ENCODE data around the gene ATG16L2. TPM values are rescaled to one million over a fixed set of nuclear protein-coding genes. Genes with fewer than 3 reads are reported as not detected.

ATG16L2 gene
- total and polyA plus RNA-seq, 2 donors (not counting 3 experiments of a cell fraction or from before 2014, with no cell fraction given): 26.5 to 30.5 TPM

DNA sequence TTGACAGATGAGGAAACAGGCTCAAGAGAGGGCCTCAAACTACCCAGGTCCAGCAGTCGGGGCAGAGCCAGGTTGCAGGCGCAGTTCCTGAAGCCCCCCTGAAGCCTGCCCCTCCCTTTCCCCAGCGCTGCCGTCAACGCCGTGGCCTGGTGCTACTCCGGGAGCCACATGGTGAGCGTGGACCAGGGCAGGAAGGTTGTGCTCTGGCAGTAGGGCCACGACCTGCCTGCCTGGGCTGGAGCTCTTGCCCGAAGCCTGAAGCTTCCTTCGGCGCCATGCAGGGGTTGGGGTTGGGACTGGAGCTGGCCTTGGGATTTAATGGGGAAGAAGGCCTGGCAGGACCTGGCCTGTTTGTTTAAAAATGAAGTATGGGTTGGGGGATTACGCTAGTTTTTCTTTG is 15.0 kb downstream of the ATG16L2 start:
- Histone ChIP-seq H3K9me3 (replicated peaks; ENCODE audit: control insufficient read depth, insufficient read depth, low read length) (no peaks in the 10 kb centered on the region), H3K27me3 (ENCODE audit: control insufficient read depth in 2 of 2, insufficient read depth in 2 of 2, low read length in 2 of 2) (no peaks in the 10 kb centered on the region), H3K9me1 (replicated peaks; ENCODE audit: control insufficient read depth, extremely low read depth, insufficient read depth, low read length) (no peaks in the 10 kb centered on the region), H3K4me3 (replicated peaks in 1 of 3; ENCODE audit: insufficient read depth in 1 of 3, low read depth in 1 of 3, low read length in 3 of 3) (no peak overlapping the region), H3K4me2 (ENCODE audit: insufficient read depth, low read length) (no peak overlapping the region), H3K4me1 (ENCODE audit: control insufficient read depth, extremely low read depth, insufficient read depth, low read length) (no peaks in the 10 kb centered on the region), H4K20me1 (replicated peaks; ENCODE audit: control insufficient read depth, extremely low read depth, insufficient read depth, low read length) (no peaks in the 10 kb centered on the region), H3K36me3 (ENCODE audit: control insufficient read depth in 2 of 2, extremely low read depth in 1 of 2, insufficient read depth in 2 of 2, low read length in 2 of 2) (no peaks in the 10 kb centered on the region), H3K27ac (ENCODE audit: insufficient read depth, low read depth, low read length) (no peak overlapping the region), H3K79me2 (ENCODE audit: control insufficient read depth, insufficient read depth, low read length) (no peaks in the 10 kb centered on the region), H2AFZ (ENCODE audit: low read depth, low read length) (no peak overlapping the region), H3K9ac (replicated peaks; ENCODE audit: extremely low read depth, insufficient read depth, low read length) (no peak overlapping the region)
- ChIA-PET POLR2A (no interaction called here), CTCF (interaction anchor here (1.1 to 7.9 kb wide), 4 partner anchors 105 to 413 kb away, joined by 4 to 196 read pairs (median 19); no protein-coding TSS in a partner anchor)
- intact Hi-C loops (cut with micrococcal nuclease) (loop anchor here (10.0 kb wide), 1 partner anchor 546 kb away; the partner anchor contains the start of gene RELT), dilution Hi-C loops (cut with MboI; ENCODE audit: extremely low pct_ligation_motif_present, low sequenced_read_pairs) (no loop called here)
- no peak for FAIRE-seq
- TF ChIP-seq, protein P1, sequence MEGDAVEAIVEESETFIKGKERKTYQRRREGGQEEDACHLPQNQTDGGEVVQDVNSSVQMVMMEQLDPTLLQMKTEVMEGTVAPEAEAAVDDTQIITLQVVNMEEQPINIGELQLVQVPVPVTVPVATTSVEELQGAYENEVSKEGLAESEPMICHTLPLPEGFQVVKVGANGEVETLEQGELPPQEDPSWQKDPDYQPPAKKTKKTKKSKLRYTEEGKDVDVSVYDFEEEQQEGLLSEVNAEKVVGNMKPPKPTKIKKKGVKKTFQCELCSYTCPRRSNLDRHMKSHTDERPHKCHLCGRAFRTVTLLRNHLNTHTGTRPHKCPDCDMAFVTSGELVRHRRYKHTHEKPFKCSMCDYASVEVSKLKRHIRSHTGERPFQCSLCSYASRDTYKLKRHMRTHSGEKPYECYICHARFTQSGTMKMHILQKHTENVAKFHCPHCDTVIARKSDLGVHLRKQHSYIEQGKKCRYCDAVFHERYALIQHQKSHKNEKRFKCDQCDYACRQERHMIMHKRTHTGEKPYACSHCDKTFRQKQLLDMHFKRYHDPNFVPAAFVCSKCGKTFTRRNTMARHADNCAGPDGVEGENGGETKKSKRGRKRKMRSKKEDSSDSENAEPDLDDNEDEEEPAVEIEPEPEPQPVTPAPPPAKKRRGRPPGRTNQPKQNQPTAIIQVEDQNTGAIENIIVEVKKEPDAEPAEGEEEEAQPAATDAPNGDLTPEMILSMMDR (IDR thresholded peaks at IDR 0.05; ENCODE audit: extremely low read depth in 1 of 2, insufficient read depth in 1 of 2, low read depth in 1 of 2, low read length in 2 of 2): no peak
- no peak for TF ChIP-seq GATA2 (IDR thresholded peaks at IDR 0.05; ENCODE audit: insufficient read depth, insufficient read length, low read depth, low read length)
- TF ChIP-seq EZH2 (IDR thresholded peaks at IDR 0.05; ENCODE audit: borderline replicate concordance, low read depth, low read length, severe bottlenecking): no peak
- TF ChIP-seq, protein P2, sequence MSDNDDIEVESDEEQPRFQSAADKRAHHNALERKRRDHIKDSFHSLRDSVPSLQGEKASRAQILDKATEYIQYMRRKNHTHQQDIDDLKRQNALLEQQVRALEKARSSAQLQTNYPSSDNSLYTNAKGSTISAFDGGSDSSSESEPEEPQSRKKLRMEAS (IDR thresholded peaks at IDR 0.05; ENCODE audit: insufficient read depth, insufficient read length): no peak
- TF ChIP-seq FOS (IDR thresholded peaks at IDR 0.05; ENCODE audit: borderline replicate concordance, insufficient read depth, low read length): no peak
- no peak for TF ChIP-seq POLR2AphosphoS5 (IDR thresholded peaks at IDR 0.05; ENCODE audit: insufficient read depth, low read depth, low read length)
- TF ChIP-seq JUN (IDR thresholded peaks at IDR 0.05; ENCODE audit: borderline replicate concordance, insufficient read depth, insufficient read length, low read depth): no peak
- no peak for TF ChIP-seq MYC (IDR thresholded peaks at IDR 0.05; ENCODE audit: low read depth, low read length)
- TF ChIP-seq POLR2A (IDR thresholded peaks at IDR 0.05; ENCODE audit: low read depth, low read length): no peak
- DNase-seq (ENCODE audit: low read depth, low spot score): no peak
- BruUV-seq (replicated peaks): no TSS peak

Measured in endothelial cell of umbilical vein (primary cell).